Measurements from ENCODE around the gene SLC6A11.

DNA sequence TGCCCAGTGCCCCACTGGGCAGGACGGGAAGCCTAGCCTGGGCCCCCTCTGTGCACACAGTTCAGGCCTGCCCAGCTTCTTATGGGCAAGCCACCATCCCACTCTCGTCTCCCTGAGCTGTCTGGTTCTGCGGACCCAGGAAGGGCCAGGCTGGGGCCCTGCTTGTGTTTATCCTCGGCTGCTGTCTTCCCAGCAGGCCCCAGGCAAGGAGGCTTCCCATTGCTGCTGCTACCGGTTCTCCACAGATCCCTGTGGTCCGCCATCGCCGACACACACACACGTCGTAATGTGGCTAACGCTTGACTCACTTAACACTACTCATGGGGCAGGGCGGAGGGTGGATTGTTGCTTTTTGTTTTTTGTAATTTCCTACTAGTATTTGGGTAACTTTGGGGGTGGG lies 124.1 kb downstream of the SLC6A11 start:
- TF ChIP-seq, protein P1, sequence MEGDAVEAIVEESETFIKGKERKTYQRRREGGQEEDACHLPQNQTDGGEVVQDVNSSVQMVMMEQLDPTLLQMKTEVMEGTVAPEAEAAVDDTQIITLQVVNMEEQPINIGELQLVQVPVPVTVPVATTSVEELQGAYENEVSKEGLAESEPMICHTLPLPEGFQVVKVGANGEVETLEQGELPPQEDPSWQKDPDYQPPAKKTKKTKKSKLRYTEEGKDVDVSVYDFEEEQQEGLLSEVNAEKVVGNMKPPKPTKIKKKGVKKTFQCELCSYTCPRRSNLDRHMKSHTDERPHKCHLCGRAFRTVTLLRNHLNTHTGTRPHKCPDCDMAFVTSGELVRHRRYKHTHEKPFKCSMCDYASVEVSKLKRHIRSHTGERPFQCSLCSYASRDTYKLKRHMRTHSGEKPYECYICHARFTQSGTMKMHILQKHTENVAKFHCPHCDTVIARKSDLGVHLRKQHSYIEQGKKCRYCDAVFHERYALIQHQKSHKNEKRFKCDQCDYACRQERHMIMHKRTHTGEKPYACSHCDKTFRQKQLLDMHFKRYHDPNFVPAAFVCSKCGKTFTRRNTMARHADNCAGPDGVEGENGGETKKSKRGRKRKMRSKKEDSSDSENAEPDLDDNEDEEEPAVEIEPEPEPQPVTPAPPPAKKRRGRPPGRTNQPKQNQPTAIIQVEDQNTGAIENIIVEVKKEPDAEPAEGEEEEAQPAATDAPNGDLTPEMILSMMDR (IDR thresholded peaks at IDR 0.05), result no peak
- TF ChIP-seq POLR2A (IDR thresholded peaks at IDR 0.05), result no peak
